HG03469 (cell line): ENCODE measurements around the gene PLA2G4E.

ENCODE experiments used
- ATAC-seq: cut with Tn5 transposase; IDR thresholded peaks from one replicate; pipeline ENCODE4 v1.9.1; 2021; ENCODE audit warnings: mild to moderate bottlenecking, moderate library complexity, moderate number of reproducible peaks; ENCODE audit not compliant: unreplicated experiment

Gene PLA2G4E

GRCh38 chr15:42021593-42021992 is 751 bp upstream of the PLA2G4E start:
- no peak for ATAC-seq

GRCh38 chr15:42018306-42019224 is 2.3 kb downstream of the PLA2G4E start:
- ATAC-seq, result no peak

GRCh38 chr15:42016971-42017370 is 3.9 kb downstream of the PLA2G4E start:
- no peak for ATAC-seq

GRCh38 chr15:42014406-42014805 is 6.4 kb downstream of the PLA2G4E start:
- no peak for ATAC-seq

GRCh38 chr15:42012928-42013482 is 7.8 kb downstream of the PLA2G4E start:
- ATAC-seq, result no peak

- no peak for ATAC-seq
Measured at GRCh38 chr15:42012241-42012640, 8.6 kb downstream of the PLA2G4E start.

- ATAC-seq, result no peak
Measured at GRCh38 chr15:42011074-42011473, 9.8 kb downstream of the PLA2G4E start.

- no peak for ATAC-seq
Measured at GRCh38 chr15:42010434-42010833, 10.4 kb downstream of the PLA2G4E start.

- ATAC-seq, result no peak
Measured at GRCh38 chr15:42009474-42009873, 11.4 kb downstream of the PLA2G4E start.

GRCh38 chr15:42009022-42009421 is 11.8 kb downstream of the PLA2G4E start:
- ATAC-seq, result no peak

GRCh38 chr15:42007386-42007785 is 13.5 kb downstream of the PLA2G4E start:
- no peak for ATAC-seq

- no peak for ATAC-seq
Measured at GRCh38 chr15:42002333-42002732, 18.5 kb downstream of the PLA2G4E start.

- no peak for ATAC-seq
Measured at GRCh38 chr15:42001236-42001635, 19.6 kb downstream of the PLA2G4E start.

- ATAC-seq, result no peak
Measured at GRCh38 chr15:41999290-42000285, 21.3 kb downstream of the PLA2G4E start.

- no peak for ATAC-seq
Measured at GRCh38 chr15:41997845-41998244, 23.0 kb downstream of the PLA2G4E start.

GRCh38 chr15:41996921-41997592 is 23.8 kb downstream of the PLA2G4E start:
- no peak for ATAC-seq

- ATAC-seq, result no peak
Measured at GRCh38 chr15:41996376-41996775, 24.5 kb downstream of the PLA2G4E start.

GRCh38 chr15:41995476-41995855 is 25.4 kb downstream of the PLA2G4E start:
- no peak for ATAC-seq

- ATAC-seq, result no peak
Measured at GRCh38 chr15:41994772-41995475, 25.9 kb downstream of the PLA2G4E start.

- ATAC-seq, result no peak
Measured at GRCh38 chr15:41994171-41994650, 26.6 kb downstream of the PLA2G4E start.
